ENCODE data around the gene SERPINB7. TPM values are rescaled to one million over a fixed set of nuclear protein-coding genes. Genes with fewer than 3 reads are reported as not detected.

The SERPINB7 gene
- polyA plus RNA-seq, 1 donor from 2014 or later = not detected

GRCh38 chr18:63848159-63848558 is 72.9 kb downstream of the SERPINB7 start:
- Mint-ChIP-seq H3K4me1 (no peaks in the 10 kb centered on the region), H3K4me3 (no peak overlapping the region), H3K36me3 (no peaks in the 10 kb centered on the region), H3K9me3 (no peaks in the 10 kb centered on the region), H3K27me3 (peaks cover 5% of the 10 kb centered on the region), H3K27ac (no peak overlapping the region)

- Mint-ChIP-seq H3K27me3 (peaks cover 5% of the 10 kb centered on the region), H3K27ac (no peak overlapping the region), H3K36me3 (no peaks in the 10 kb centered on the region), H3K4me3 (no peak overlapping the region), H3K4me1 (no peaks in the 10 kb centered on the region), H3K9me3 (no peaks in the 10 kb centered on the region)
Observed at GRCh38 chr18:63850020-63850419, 74.8 kb downstream of the SERPINB7 start.

GRCh38 chr18:63850636-63851035 is 75.4 kb downstream of the SERPINB7 start:
- Mint-ChIP-seq H3K27me3 (peaks cover 1% of the 10 kb centered on the region), H3K9me3 (no peaks in the 10 kb centered on the region), H3K4me3 (no peak overlapping the region), H3K36me3 (no peaks in the 10 kb centered on the region), H3K27ac (no peak overlapping the region), H3K4me1 (no peaks in the 10 kb centered on the region)

Other genes starting within 250 kb of the SERPINB7 start
- not detected for gene SERPINB12, start 233.0 kb upstream of the SERPINB7 start, polyA plus RNA-seq
- not detected for gene SERPINB13, start 188.1 kb upstream of the SERPINB7 start, polyA plus RNA-seq
- gene SERPINB4, start 131.2 kb upstream of the SERPINB7 start, polyA plus RNA-seq = not detected
- not detected for gene SERPINB3, start 113.5 kb upstream of the SERPINB7 start, polyA plus RNA-seq
- not detected for gene SERPINB11, start 72.5 kb upstream of the SERPINB7 start, polyA plus RNA-seq
- gene SERPINB2, start 112.3 kb downstream of the SERPINB7 start, polyA plus RNA-seq = not detected
- gene SERPINB10, start 132.5 kb downstream of the SERPINB7 start, polyA plus RNA-seq = not detected
- gene HMSD, start 173.9 kb downstream of the SERPINB7 start, polyA plus RNA-seq = not detected
- 10.8 TPM for gene SERPINB8, start 194.7 kb downstream of the SERPINB7 start, polyA plus RNA-seq